Right kidney (tissue), 1 donor: ENCODE measurements around the gene ZNF710.

Experiments
- DNase-seq: peaks from one replicate; pipeline ENCODE4 v3.0.0-alpha.2; 2016

The ZNF710 gene

DNA sequence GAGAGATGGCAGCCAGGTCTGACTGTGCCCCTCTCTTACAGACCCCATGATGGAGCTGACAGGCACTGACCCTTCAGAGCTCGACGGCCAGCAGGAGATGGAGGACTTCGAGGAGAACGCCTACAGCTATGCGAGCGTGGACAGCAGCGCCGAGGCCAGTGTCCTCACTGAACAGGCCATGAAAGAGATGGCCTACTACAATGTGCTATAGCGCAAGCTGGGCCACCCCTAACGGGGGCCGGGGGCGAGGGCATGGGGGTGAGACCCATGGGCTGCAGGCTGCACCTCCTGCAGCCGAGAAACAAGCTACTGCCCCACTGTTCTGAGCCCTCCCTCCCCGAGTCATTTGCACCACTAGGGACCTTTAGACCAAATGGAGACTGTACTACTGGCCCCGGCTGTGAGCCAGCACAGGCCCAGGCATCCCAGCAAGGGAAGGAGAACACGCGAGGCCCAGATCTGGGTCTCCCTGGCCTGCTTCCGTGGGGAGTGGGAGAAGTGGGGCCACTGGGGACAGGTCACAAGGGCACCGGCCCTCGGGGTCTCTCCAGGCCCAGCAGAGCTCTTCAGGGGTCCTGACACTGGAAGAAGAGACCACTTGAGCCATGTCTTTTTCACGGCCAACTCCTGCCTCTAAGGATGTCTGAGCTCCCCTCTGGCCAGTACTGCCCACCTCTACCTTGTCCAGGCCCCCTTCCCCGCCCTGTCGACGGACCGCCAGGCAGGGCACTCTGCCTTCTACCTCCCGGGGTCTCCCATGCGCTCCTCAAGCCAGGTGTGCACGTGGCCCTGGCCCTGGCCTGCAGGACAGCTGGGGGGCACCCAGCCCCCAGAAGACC is 78.7 kb downstream of the ZNF710 start:
- DNase-seq, result no peak

DNA sequence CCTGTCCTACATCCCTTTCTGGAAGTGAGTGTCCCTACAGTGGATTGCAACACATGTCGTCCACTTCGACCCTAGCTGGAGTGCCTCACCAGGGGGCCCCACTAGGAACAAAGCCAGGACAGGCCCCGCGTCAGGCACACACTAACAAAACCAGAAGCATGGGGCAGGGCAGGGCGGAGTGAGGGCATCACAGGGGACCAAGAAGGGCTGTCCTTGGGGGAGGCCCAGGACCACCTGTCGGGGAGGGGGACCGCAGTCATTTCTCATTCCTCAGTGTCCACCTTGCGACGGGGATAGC is 79.3 kb downstream of the ZNF710 start:
- DNase-seq, result no peak

- no peak for DNase-seq
These were observed 79.8 kb downstream of the ZNF710 start for GRCh38 chr15:90080818-90081393.

DNA sequence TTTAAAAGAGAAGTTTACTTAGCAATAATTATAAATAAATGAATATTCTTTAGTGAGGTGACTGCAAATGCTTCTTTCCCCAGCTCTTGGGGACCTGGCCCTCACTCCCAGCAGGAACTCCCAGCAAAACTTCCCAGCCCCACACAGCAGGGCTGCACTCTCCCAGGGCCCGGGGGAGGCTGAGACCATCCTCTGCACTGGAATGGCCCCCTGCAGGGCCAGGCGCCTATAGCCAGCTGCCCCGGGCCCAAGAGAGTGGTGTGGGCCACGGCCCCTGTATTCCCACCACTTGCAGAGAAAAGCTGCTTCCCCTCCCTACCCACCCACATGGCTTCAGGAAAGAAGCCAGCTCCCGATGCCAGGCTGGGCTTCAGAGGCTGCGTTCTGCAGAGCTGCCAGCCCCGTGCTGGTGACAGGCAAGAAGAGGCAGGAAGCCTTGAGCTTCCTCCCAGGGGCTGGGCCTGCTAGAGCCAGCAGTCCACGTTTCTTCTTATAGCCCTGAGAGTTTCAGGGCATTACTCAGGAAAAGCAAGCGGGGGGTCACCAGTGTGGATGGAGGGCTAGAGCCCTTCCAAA is 81.1 kb downstream of the ZNF710 start:
- DNase-seq, result no peak

GRCh38 chr15:90083419-90083818 is 82.3 kb downstream of the ZNF710 start:
- no peak for DNase-seq

DNA sequence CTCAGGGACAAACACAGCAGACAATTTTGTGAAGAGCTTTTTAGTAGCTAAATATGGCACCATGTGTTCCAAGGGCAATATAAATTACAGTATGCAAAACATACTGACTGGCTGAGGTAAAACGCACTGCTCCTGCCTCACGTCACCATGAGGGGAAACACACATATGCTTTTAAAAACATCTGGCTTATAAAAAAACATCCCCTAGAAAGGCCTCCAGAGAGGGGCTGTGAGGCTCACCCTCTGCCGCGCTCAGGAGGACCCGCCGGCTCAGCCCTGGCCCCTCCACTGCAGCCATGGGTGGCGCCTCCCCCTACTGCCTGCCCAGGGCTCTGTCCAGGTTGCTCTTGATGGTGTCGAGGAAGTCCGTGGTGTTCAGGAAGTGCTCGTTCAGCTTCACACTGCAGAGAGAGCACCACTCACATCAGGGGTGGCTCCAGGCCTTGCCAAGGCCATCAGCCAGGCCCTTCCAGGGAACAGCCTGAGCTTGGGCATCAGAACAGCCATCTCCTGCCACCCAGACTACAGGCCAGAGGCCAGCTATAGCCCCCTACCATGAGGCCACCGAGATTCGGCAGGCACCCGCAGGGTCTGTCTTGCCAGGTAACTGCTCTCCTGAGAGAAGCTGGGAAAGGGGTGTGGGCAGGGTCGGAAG is 83.0 kb downstream of the ZNF710 start:
- no peak for DNase-seq

- no peak for DNase-seq
These were observed 83.8 kb downstream of the ZNF710 start for GRCh38 chr15:90084876-90085423.

GRCh38 chr15:90085565-90085964 is 84.4 kb downstream of the ZNF710 start:
- DNase-seq, result no peak

DNA sequence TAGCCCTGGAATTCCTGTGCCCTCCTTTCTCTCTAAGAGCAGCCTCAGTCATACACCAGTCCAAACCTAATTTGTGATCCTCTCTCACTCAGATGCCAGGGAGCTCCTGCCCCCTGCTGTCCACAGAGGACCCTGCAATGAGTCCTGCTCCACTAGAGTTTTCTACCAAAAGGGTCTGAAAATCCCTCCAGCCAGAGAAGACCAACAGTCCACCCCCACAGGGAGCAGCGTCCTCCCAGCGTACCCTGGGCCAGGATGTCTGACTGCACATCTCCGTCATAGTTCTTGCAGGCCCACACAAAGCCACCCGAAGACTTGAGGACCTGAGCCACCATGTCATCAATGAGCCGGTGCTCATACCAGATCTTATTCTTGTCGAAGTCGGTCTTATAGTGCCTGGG is 85.7 kb downstream of the ZNF710 start:
- no peak for DNase-seq

GRCh38 chr15:90087454-90088154 is 86.5 kb downstream of the ZNF710 start:
- DNase-seq, result no peak

DNA sequence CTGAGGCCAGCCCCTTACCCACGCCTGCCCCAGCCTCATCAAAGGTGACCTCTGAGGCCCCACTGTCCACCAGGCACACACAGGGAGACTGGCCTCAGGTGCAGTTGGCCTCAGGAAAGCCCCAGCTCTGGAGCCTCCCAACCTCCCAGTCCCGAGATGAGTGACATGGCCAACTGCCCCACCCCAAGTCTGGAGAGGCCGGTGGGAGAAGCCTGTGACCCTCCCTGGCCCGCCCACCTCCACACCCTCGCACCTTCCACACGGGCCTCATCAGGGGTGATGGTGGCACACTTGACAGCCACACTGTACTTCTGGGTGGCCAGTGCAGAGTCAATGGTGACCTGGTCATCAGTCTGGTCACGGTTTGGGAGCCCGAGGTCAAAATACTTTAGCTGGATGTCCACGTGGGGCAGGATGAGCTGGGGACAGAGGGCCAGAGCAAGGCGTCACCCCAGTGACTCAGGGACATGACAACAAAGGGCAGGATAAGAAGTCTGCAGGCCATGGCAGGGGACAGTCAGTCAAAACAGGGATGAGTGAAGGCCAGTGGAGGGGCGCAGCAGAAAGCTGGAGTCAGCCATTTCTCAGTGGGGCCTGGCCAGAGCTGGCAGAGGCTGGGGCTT is 89.2 kb downstream of the ZNF710 start:
- DNase-seq, result no peak

DNA sequence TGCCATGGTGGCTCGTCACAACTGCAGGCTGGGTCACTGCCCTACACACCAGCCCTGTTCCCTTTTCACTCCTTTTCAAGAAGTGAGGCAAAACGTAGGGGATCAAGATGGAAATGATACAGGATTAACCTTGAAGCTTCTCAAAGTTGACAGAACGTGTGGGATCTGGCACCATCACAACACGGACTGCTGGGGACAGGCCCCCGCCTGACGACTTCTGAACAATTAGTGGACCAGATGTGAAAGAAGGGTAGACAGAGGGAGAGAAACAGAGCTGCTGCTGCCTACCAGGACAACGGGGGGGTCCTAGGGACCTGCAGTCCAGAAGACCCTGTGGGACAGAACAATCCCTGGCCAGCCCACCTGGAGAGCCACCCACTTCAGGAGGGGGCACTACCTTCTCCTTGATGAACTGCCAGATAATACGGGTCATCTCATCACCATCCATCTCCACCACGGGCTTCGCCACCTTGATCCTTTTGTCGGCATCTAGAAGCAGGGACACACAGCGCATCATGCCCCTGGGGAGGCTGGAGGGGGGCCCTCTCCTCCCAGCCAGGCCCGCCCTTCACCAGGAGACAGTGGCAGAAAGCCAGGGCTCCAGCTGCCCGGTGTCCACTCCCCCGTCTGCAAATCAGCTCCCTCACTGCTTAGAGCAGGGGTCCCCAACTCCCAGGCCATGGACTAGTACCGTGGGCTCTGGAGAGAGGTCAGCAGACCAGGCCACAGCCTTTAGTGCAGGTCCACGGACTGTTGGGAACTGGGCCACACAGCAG is 90.2 kb downstream of the ZNF710 start:
- DNase-seq, result no peak

DNA sequence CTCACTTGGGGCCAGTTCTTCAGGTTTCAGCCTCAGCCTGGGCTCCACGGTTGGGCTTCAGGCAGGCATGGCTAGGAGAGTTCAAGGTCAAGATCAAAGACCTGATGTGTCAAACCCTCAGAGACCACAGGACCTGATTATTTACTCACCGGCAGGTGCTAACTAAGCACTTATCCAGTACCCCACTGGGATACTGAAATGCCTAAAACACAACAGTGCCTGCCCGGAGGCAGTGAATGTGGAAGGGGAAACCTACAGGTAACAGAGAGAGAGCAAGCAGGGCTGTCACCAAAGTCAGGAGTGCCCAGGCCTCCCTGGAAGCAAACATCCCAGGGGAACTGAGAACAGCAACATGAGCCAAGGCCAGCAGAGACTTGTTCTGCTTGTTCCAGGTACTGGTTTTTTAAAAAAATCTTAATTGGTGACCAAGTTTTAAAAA is 94.4 kb downstream of the ZNF710 start:
- no peak for DNase-seq

DNA sequence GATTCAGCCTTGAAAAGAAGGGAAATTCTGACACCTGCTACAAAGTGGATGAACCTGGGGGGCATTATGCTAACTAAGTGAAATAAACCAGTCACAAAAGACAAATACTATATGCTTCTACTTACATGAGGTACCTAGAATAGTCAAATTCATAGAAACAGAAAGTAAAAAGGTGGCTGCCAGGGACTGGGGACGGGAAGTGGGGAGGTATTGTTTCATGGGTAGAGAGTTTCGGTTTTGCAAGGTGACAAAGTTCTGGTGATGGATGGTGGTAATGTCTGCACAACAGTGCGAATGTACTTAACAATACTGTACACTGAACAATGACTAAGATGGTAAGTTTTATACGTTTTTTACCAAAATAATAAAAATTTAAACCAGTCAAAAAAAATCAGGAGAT is 96.4 kb downstream of the ZNF710 start:
- DNase-seq, result no peak

DNA sequence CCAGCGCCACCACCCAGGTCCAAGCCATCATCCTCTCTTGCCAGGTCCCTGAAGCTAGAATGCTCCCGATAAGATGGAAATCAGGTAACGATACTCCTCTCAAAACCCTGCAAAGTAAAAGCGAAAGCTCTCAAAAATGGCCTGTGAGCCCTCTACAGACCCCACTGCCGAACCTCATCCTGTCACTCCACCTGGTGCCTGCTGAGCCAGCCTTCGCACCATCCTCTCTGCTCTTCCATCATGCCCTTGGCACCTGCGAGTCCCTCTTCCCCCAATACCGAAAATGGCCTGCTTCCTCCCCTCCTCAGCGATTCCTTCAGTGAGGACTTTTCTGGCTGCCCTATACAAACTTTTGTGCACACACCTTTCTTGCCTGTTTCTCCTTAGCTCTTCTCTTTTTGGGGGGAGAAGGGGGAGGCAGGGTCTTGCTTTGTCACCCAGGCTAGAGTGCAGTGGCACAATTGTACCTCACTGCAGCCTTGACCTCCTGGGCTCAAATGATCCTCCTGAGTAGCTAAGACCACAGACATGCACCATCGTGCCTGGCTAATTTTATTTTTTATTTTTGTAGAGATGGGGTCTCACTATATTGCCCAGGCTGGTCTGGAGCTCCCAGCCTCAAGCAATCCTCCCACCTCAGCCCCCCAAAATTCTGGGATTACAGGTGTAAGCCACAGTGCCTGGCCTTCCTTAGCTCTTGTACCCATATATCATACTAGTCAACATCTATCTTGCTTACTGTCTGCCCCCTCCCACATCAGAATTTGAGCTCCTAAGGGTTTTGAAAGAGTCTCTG is 98.1 kb downstream of the ZNF710 start:
- DNase-seq, result no peak

- no peak for DNase-seq
These were observed 99.0 kb downstream of the ZNF710 start for GRCh38 chr15:90099868-90100831.

DNA sequence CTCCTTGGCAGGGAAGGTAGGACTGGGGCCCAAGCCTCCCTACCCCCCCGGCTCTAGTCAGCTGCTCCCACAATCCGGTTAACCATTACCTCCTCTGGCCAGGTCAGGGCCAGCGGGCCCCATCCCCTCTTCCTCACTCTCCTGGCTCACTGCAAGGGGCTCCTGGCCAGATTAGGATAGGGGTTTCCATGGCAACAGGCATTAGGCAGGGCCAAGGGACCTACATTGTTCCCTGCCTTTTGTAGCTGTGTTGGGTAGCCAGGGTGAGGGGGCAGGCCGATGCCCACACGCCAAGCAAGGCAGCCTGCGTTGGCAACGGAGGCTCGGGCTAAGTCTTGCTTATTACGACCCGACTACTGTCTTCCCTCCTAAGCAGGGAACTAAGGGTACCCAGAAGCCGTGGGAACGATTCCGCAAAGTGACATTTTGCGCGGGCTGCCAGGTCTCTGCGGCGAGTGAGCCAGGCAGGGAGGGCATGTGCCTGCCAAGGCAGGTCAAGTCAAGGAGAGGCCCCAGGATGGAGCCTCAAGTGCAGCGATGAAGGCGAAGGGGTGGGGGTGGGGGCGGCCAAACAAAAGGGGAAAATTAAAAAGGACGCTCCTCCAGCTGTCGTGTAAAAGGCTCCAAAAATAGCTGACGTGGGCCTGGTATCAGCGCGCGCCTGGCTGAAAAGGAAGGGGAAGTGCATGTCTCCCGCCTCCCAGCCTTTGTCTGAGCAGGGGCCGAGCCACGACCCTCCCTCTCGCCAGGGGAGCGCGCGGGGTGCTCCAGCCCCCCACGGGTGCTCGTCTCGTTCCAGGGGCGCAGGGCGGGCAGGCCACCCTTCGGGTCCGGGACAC is 100.2 kb downstream of the ZNF710 start:
- DNase-seq, result peak; percentile 76
